Astrocyte (in vitro differentiated cells and primary cell): ENCODE results near the gene CYTH3. TPM values are rescaled to one million over a fixed set of nuclear protein-coding genes. Genes with fewer than 3 reads are reported as not detected.
"Not testable (repeated sequence)": the region's sequence is repeated elsewhere in the genome, so short reads cannot be mapped to it uniquely, and the experiment has no call there.

Experiments
- DNase-seq: peaks from one replicate; pipeline ENCODE4 v3.0.0-alpha.2; 2010; ENCODE audit warnings: low read depth
- FAIRE-seq: peaks from 2 replicates; lab custom pipeline; 2011; peaks lifted over from hg19 to GRCh38; lab: Jason Lieb, UNC
- H2AFZ ChIP-seq: 2 replicates; pipeline ENCODE4 v1.6.0; 2012; ENCODE audit warnings: low read depth, low read length, inconsistent platforms
- H3K27ac ChIP-seq: 2 replicates; pipeline ENCODE4 v1.5.1; 2011; ENCODE audit warnings: low read depth, low read length, inconsistent platforms
- H3K27me3 ChIP-seq: 2 replicates; pipeline ENCODE4 v1.6.0; 2011; ENCODE audit warnings: low read length, inconsistent platforms; ENCODE audit not compliant: insufficient read depth
- H3K36me3 ChIP-seq: 2 replicates; pipeline ENCODE4 v1.5.1; 2011; ENCODE audit warnings: low read length, inconsistent platforms; ENCODE audit not compliant: insufficient read depth
- H3K4me1 ChIP-seq: 2 replicates; pipeline ENCODE4 v1.5.1; 2011; ENCODE audit warnings: low read length, inconsistent platforms; ENCODE audit not compliant: insufficient read depth
- H3K4me2 ChIP-seq: 2 replicates; pipeline ENCODE4 v1.6.0; 2012; ENCODE audit warnings: low read length, inconsistent platforms
- H3K4me3 ChIP-seq: 2 replicates; pipeline ENCODE4 v1.5.1; 2011; ENCODE audit warnings: low read depth, mild to moderate bottlenecking, low read length, inconsistent platforms; ENCODE audit not compliant: insufficient read depth
- H3K79me2 ChIP-seq: 2 replicates; pipeline ENCODE4 v1.6.0; 2012; ENCODE audit warnings: mild to moderate bottlenecking, low read length, inconsistent platforms; ENCODE audit not compliant: insufficient read depth
- H3K9ac ChIP-seq: 2 replicates; pipeline ENCODE4 v1.6.0; 2012; ENCODE audit warnings: mild to moderate bottlenecking, low read length, inconsistent platforms
- H3K9me3 ChIP-seq: 2 replicates; pipeline ENCODE4 v1.5.1; 2012; ENCODE audit warnings: low read depth, mild to moderate bottlenecking, low read length, inconsistent platforms; ENCODE audit not compliant: insufficient read depth
- H4K20me1 ChIP-seq: 2 replicates; pipeline ENCODE4 v1.6.0; 2012; ENCODE audit warnings: low read length, inconsistent platforms; ENCODE audit not compliant: insufficient read depth
- H3K27ac Mint-ChIP-seq: one replicate; pipeline ENCODE4 v1.8.0; 2021; ENCODE audit warnings: mild to moderate bottlenecking, mixed read lengths; ENCODE audit not compliant: unreplicated experiment
- H3K27me3 Mint-ChIP-seq: one replicate; pipeline ENCODE4 v1.8.0; 2021; ENCODE audit warnings: low read depth, mixed read lengths; ENCODE audit not compliant: unreplicated experiment
- H3K36me3 Mint-ChIP-seq: one replicate; pipeline ENCODE4 v1.8.0; 2021; ENCODE audit warnings: low read depth, mixed read lengths; ENCODE audit not compliant: unreplicated experiment
- H3K4me1 Mint-ChIP-seq: one replicate; pipeline ENCODE4 v1.8.0; 2021; ENCODE audit warnings: low read depth, mixed read lengths; ENCODE audit not compliant: unreplicated experiment
- H3K4me3 Mint-ChIP-seq: one replicate; pipeline ENCODE4 v1.8.0; 2021; ENCODE audit warnings: mild to moderate bottlenecking, moderate library complexity, mixed read lengths; ENCODE audit not compliant: unreplicated experiment
- H3K9me3 Mint-ChIP-seq: one replicate; pipeline ENCODE4 v1.8.0; 2021; ENCODE audit warnings: mild to moderate bottlenecking, mixed read lengths; ENCODE audit not compliant: unreplicated experiment
- CTCF ChIP-seq: IDR thresholded peaks from 2 replicates; pipeline ENCODE4 v1.5.1; 2011; ENCODE audit warnings: low read depth, mild to moderate bottlenecking, inconsistent platforms, low read length, moderate library complexity; ENCODE audit not compliant: insufficient read depth
- EZH2 ChIP-seq: IDR thresholded peaks from 2 replicates; pipeline ENCODE4 v1.6.1; 2012; ENCODE audit warnings: mild to moderate bottlenecking, low read length, inconsistent platforms; ENCODE audit not compliant: insufficient read depth
- total RNA-seq: library from RNA; stranded (reverse); gene quantifications from 2 replicates; pipeline ENCODE4 v1.2.1, GENCODE V29; 2021

Gene CYTH3
- total RNA-seq, 1 donor from 2014 or later, result 29.3 TPM

- Histone ChIP-seq H3K9me3 (no peaks in the 10 kb centered on the region), H3K27ac (no peak overlapping the region), H2AFZ (no peak overlapping the region), H3K4me1 (no peaks in the 10 kb centered on the region), H3K4me3 (no peak overlapping the region), H3K36me3 (peaks cover 4% of the 10 kb centered on the region), H3K4me2 (no peak overlapping the region), H3K79me2 (peaks cover 54% of the 10 kb centered on the region), H3K27me3 (no peaks in the 10 kb centered on the region), H3K9ac (no peak overlapping the region), H4K20me1 (peaks cover 48% of the 10 kb centered on the region)
- Mint-ChIP-seq H3K4me1 (peaks cover 7% of the 10 kb centered on the region), H3K4me3 (no peak overlapping the region), H3K27me3 (no peaks in the 10 kb centered on the region), H3K9me3 (no peaks in the 10 kb centered on the region), H3K27ac (peak overlapping the region; percentile 18), H3K36me3 (peaks cover 3% of the 10 kb centered on the region)
- no peak for TF ChIP-seq CTCF
- TF ChIP-seq EZH2, result no peak
- DNase-seq (no peak), FAIRE-seq (no peak)
These were observed 78.7 kb downstream of the CYTH3 start for GRCh38 chr7:6193709-6194108.

- not testable (repeated sequence) for DNase-seq, H3K27ac Mint-ChIP-seq
These were observed 81.9 kb downstream of the CYTH3 start for GRCh38 chr7:6190563-6190962.

GRCh38 chr7:6188389-6188788, 84.0 kb downstream of the CYTH3 start:
- no peaks in the 10 kb centered on the region for H3K9me3 Mint-ChIP-seq
- no peaks in the 10 kb centered on the region for H3K27me3 Mint-ChIP-seq
- H3K4me1 Mint-ChIP-seq, result no peaks in the 10 kb centered on the region
- Histone ChIP-seq H2AFZ (no peak overlapping the region), H3K9me3 (no peaks in the 10 kb centered on the region), H3K4me2 (no peak overlapping the region), H3K4me3 (no peak overlapping the region), H3K4me1 (no peaks in the 10 kb centered on the region), H3K9ac (no peak overlapping the region), H3K27ac (no peak overlapping the region), H3K79me2 (peaks cover 16% of the 10 kb centered on the region), H4K20me1 (peaks cover 25% of the 10 kb centered on the region), H3K36me3 (peaks cover 10% of the 10 kb centered on the region), H3K27me3 (no peaks in the 10 kb centered on the region)
- peaks cover 17% of the 10 kb centered on the region for H3K36me3 Mint-ChIP-seq
- FAIRE-seq, result no peak
- H3K27ac Mint-ChIP-seq, result no peak overlapping the region
- no peak for DNase-seq
- TF ChIP-seq EZH2 (no peak), CTCF (no peak)
- no peak overlapping the region for H3K4me3 Mint-ChIP-seq

More at GRCh38 chr7:6190563-6190962, 81.9 kb downstream of the CYTH3 start:
- not testable (repeated sequence) for H3K9ac ChIP-seq, H3K4me1 Mint-ChIP-seq, FAIRE-seq, H3K27ac ChIP-seq, H3K9me3 ChIP-seq, H3K4me2 ChIP-seq, H3K9me3 Mint-ChIP-seq, H3K27me3 Mint-ChIP-seq, H3K4me3 ChIP-seq, H3K4me1 ChIP-seq, H3K27me3 ChIP-seq, H3K4me3 Mint-ChIP-seq, H3K36me3 ChIP-seq, H2AFZ ChIP-seq
- H3K36me3 Mint-ChIP-seq, result peaks cover 12% of the 10 kb centered on the region
- Histone ChIP-seq H3K79me2 (peaks cover 29% of the 10 kb centered on the region), H4K20me1 (peaks cover 34% of the 10 kb centered on the region)
